ENCODE measurements around the gene TNFAIP8L3.

GRCh38 chr15:51051776-51052175, 42.9 kb downstream of the TNFAIP8L3 start:
- TF ChIP-seq HDGF (IDR thresholded peaks at IDR 0.05; ENCODE audit: borderline replicate concordance) (no peak), BHLHE40 (IDR thresholded peaks at IDR 0.05; ENCODE audit: borderline replicate concordance) (no peak), CTBP1 (IDR thresholded peaks at IDR 0.05; ENCODE audit: borderline replicate concordance) (no peak)

All from HEK293T (cell line).